Neural progenitor cell (in vitro differentiated cells): ENCODE measurements around the gene MIDN. TPM values are rescaled to one million over a fixed set of nuclear protein-coding genes. Genes with fewer than 3 reads are reported as not detected.

Experiments used
- DNase-seq: peaks from one replicate; pipeline ENCODE4 v3.0.0-alpha.2; 2016; ENCODE audit warnings: low spot score
- H2AFZ ChIP-seq: fragments of 200-600 bp; sonication (generic); replicated peaks from 2 replicates; pipeline ENCODE4 v1.6.1; 2016; ENCODE audit warnings: antibody characterized with exemption
- H3F3A ChIP-seq: fragments of 200-600 bp; sonication (generic); 2 replicates; pipeline ENCODE4 v1.6.1; 2016; ENCODE audit warnings: antibody characterized with exemption, low read depth
- H3K27ac ChIP-seq: fragments of 200-600 bp; sonication (generic); 2 replicates; pipeline ENCODE4 v1.5.1; 2016; ENCODE audit warnings: mild to moderate bottlenecking
- H3K27me3 ChIP-seq: fragments of 200-600 bp; sonication (generic); 2 replicates; pipeline ENCODE4 v1.6.1; 2016; ENCODE audit warnings: mild to moderate bottlenecking, moderate library complexity
- H3K36me3 ChIP-seq: fragments of 200-600 bp; sonication (generic); 2 replicates; pipeline ENCODE4 v1.5.1; 2016
- H3K4me1 ChIP-seq: fragments of 200-600 bp; sonication (generic); 2 replicates; pipeline ENCODE4 v1.6.1; 2016; ENCODE audit warnings: mixed run types
- H3K4me2 ChIP-seq: fragments of 200-600 bp; sonication (generic); 2 replicates; pipeline ENCODE4 v1.6.1; 2016
- H3K4me3 ChIP-seq: fragments of 200-600 bp; sonication (generic); 2 replicates; pipeline ENCODE4 v1.5.1; 2016
- H3K79me2 ChIP-seq: fragments of 200-600 bp; sonication (generic); 2 replicates; pipeline ENCODE4 v1.6.1; 2016; ENCODE audit warnings: low read depth
- H3K9ac ChIP-seq: fragments of 200-600 bp; sonication (generic); 2 replicates; pipeline ENCODE4 v1.6.1; 2016
- H3K9me3 ChIP-seq: fragments of 200-600 bp; sonication (generic); 2 replicates; pipeline ENCODE4 v1.5.1; 2016; ENCODE audit warnings: low read depth
- H4K20me1 ChIP-seq: fragments of 200-600 bp; sonication (generic); 2 replicates; pipeline ENCODE4 v1.6.1; 2016; ENCODE audit warnings: low read depth
- H3K27ac Mint-ChIP-seq: 3 replicates; pipeline ENCODE4 v1.8.0; 2021; ENCODE audit warnings: mixed read lengths
- H3K27me3 Mint-ChIP-seq: 2 replicates; pipeline ENCODE4 v1.8.0; 2022; ENCODE audit warnings: low read depth, mild to moderate bottlenecking, inconsistent platforms, moderate library complexity, mixed read lengths; ENCODE audit not compliant: insufficient read depth
- H3K36me3 Mint-ChIP-seq: 3 replicates; pipeline ENCODE4 v1.8.0; 2021; ENCODE audit warnings: mixed read lengths
- H3K4me1 Mint-ChIP-seq: 3 replicates; pipeline ENCODE4 v1.8.0; 2021; ENCODE audit warnings: mixed read lengths
- H3K4me3 Mint-ChIP-seq: 3 replicates; pipeline ENCODE4 v1.8.0; 2021; ENCODE audit warnings: mild to moderate bottlenecking, moderate library complexity, mixed read lengths
- H3K9me3 Mint-ChIP-seq: 3 replicates; pipeline ENCODE4 v1.8.0; 2020; ENCODE audit warnings: mixed read lengths
- EZH2 ChIP-seq: fragments of 200-600 bp; sonication (generic); IDR thresholded peaks from 2 replicates; pipeline ENCODE4 v1.6.1; 2017; ENCODE audit warnings: antibody characterized with exemption, mild to moderate bottlenecking, moderate library complexity
- EZH2phosphoT487 ChIP-seq: fragments of 200-600 bp; sonication (generic); IDR thresholded peaks from 2 replicates; pipeline ENCODE4 v1.6.1; 2017; ENCODE audit warnings: antibody characterized with exemption
- total RNA-seq: library from RNA; depleted of rRNA; stranded (reverse); fragments of >200 nt; gene quantifications from 2 replicates; pipeline ENCODE4 v1.2.3, GENCODE V29; 2015; ENCODE audit warnings: low replicate concordance
- TF ChIP-seq, protein P1 (sequence below): fragments of 200-600 bp; sonication (generic); IDR thresholded peaks from 2 replicates; pipeline ENCODE4 v1.5.1; 2017; ENCODE audit warnings: antibody characterized with exemption, mild to moderate bottlenecking

MIDN gene
- total RNA-seq, 1 donor from 2014 or later = 16.1 TPM

DNA sequence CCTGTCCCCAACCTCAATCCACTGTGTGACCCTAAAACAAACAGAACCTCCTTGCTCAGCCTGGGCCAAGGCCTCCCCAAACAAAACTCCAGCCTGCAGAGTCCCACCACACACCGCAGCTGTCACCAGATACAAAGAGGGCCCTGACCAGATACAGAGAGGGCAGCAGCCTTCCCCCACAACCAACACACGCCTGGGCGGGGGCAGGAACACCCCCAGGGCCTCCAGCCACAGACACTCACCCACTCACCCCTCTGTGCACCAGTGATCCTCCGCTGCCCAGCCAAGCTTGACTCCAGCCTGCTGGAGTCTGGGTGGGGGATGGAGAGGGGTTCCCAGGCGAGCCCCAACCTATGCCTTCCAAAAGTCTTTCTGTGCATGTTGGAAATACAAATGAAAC, 14.8 kb downstream of the MIDN start:
- Mint-ChIP-seq H3K27ac (peak overlapping the region; percentile 76), H3K27me3 (peaks cover 13% of the 10 kb centered on the region), H3K36me3 (no peaks in the 10 kb centered on the region), H3K9me3 (no peaks in the 10 kb centered on the region), H3K4me1 (peaks cover 70% of the 10 kb centered on the region), H3K4me3 (peak overlapping the region; percentile 72)
- Histone ChIP-seq H3K79me2 (peaks cover 8% of the 10 kb centered on the region), H3K27ac (no peak overlapping the region), H3K9me3 (no peaks in the 10 kb centered on the region), H4K20me1 (peaks cover 24% of the 10 kb centered on the region), H3K4me3 (no peak overlapping the region), H3K27me3 (peaks cover 12% of the 10 kb centered on the region), H2AFZ (no peak overlapping the region), H3K4me1 (peaks cover 67% of the 10 kb centered on the region), H3K9ac (no peak overlapping the region), H3K4me2 (no peak overlapping the region), H3F3A (peaks cover 65% of the 10 kb centered on the region), H3K36me3 (no peaks in the 10 kb centered on the region)
- no peak for DNase-seq
- TF ChIP-seq, protein P1, sequence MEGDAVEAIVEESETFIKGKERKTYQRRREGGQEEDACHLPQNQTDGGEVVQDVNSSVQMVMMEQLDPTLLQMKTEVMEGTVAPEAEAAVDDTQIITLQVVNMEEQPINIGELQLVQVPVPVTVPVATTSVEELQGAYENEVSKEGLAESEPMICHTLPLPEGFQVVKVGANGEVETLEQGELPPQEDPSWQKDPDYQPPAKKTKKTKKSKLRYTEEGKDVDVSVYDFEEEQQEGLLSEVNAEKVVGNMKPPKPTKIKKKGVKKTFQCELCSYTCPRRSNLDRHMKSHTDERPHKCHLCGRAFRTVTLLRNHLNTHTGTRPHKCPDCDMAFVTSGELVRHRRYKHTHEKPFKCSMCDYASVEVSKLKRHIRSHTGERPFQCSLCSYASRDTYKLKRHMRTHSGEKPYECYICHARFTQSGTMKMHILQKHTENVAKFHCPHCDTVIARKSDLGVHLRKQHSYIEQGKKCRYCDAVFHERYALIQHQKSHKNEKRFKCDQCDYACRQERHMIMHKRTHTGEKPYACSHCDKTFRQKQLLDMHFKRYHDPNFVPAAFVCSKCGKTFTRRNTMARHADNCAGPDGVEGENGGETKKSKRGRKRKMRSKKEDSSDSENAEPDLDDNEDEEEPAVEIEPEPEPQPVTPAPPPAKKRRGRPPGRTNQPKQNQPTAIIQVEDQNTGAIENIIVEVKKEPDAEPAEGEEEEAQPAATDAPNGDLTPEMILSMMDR = no peak
- TF ChIP-seq EZH2 = no peak
- TF ChIP-seq EZH2phosphoT487 = no peak

DNA sequence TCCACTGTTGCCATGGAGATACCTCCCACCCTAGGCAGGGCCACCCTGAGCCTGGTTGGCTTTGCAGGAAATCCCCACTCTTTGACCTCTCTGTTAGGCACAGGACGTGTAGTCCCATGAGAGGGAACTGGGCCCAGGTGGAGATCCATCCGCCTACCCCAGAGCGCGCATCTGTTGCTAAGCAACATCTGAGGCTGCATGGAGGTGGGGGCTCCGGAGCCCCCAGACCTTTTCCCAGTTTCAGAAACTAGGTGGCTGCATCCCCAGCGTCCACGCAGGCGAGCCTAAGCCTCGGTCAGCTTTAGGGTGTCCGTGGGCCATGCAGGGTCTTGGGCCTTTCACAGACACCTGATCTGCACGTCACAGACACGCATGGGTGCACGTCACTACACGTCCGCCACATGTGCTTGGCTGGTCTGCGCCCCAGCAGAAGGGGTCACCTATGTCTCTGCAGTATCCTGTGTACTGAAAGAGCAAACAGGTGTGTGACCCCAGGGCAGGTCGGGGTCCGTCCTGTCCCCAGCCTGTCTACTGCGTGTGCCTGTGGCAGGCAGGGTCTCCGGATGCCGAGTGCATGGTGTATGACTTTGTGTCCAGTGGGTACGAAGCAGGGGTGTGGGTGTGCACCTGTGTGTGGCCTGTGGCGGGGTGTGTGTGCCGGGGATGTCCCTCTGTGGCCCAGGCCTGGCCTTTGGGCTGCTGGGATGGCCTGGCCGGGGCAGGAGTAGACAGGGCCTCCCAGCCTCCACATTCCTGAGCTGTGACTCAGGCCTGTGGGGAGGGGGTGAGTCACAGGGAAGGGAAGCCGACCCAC, 16.6 kb downstream of the MIDN start:
- H3K4me1 ChIP-seq = peaks cover 60% of the 10 kb centered on the region
- H2AFZ ChIP-seq = no peak overlapping the region
- peaks cover 14% of the 10 kb centered on the region for H3K27me3 ChIP-seq
- peaks cover 15% of the 10 kb centered on the region for H3K79me2 ChIP-seq
- Mint-ChIP-seq H3K27me3 (peaks cover 15% of the 10 kb centered on the region), H3K9me3 (no peaks in the 10 kb centered on the region), H3K27ac (peak overlapping the region; percentile 98), H3K4me3 (peak overlapping the region; percentile 79), H3K36me3 (peaks cover under 1% of the 10 kb centered on the region), H3K4me1 (peaks cover 64% of the 10 kb centered on the region)
- no peak for TF ChIP-seq EZH2phosphoT487
- TF ChIP-seq, protein P1 = no peak
- TF ChIP-seq EZH2 = no peak
- H3K4me2 ChIP-seq = peak overlapping the region; percentile 78
- no peak overlapping the region for H3K4me3 ChIP-seq
- H3K9me3 ChIP-seq = no peaks in the 10 kb centered on the region
- H3F3A ChIP-seq = peaks cover 63% of the 10 kb centered on the region
- peak; percentile 86 for DNase-seq
- H3K27ac ChIP-seq = peak overlapping the region; percentile 2
- H3K9ac ChIP-seq = no peak overlapping the region
- H3K36me3 ChIP-seq = no peaks in the 10 kb centered on the region
- peaks cover 15% of the 10 kb centered on the region for H4K20me1 ChIP-seq

DNA sequence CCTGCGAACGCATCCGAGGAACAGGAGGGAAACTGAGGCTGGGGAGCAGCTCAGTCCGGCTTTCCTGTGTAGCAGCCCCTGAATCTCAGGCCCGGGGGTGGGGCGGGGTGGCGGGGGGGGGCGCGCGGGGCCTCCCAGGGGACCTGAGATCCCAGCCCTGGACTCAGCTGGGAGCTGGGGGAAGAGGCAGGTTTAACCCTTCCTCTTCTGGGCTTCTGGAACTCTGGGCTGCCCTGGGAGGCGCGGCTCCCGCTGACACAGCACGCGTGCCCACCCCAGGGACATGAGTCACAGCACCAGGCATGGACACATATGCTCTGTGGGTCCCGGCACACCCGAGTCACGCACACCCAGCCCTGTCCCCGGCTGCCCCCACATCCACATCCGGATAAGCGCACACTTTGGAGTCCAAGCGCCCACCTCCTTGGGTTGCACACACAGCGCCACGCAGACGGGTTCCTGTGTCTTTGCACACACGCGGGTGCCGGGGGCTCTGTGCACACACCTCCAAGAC, 17.3 kb downstream of the MIDN start:
- peaks cover 64% of the 10 kb centered on the region for H3F3A ChIP-seq
- TF ChIP-seq EZH2 (no peak), EZH2phosphoT487 (no peak)
- TF ChIP-seq, protein P1 = no peak
- Mint-ChIP-seq H3K36me3 (peaks cover 4% of the 10 kb centered on the region), H3K27ac (peak overlapping the region; percentile 98), H3K4me1 (peaks cover 68% of the 10 kb centered on the region), H3K4me3 (peak overlapping the region; percentile 79), H3K9me3 (no peaks in the 10 kb centered on the region), H3K27me3 (peaks cover 20% of the 10 kb centered on the region)
- H3K9me3 ChIP-seq = no peaks in the 10 kb centered on the region
- H3K9ac ChIP-seq = no peak overlapping the region
- H4K20me1 ChIP-seq = peaks cover 16% of the 10 kb centered on the region
- H3K79me2 ChIP-seq = peaks cover 21% of the 10 kb centered on the region
- peaks cover 14% of the 10 kb centered on the region for H3K27me3 ChIP-seq
- no peak overlapping the region for H3K27ac ChIP-seq
- no peak for DNase-seq
- no peaks in the 10 kb centered on the region for H3K36me3 ChIP-seq
- H2AFZ ChIP-seq = no peak overlapping the region
- H3K4me2 ChIP-seq = peak overlapping the region; percentile 78
- H3K4me3 ChIP-seq = peak overlapping the region; percentile 62
- H3K4me1 ChIP-seq = peaks cover 61% of the 10 kb centered on the region
